ENCODE results near the gene SDK2. TPM values are rescaled to one million over a fixed set of nuclear protein-coding genes. Genes with fewer than 3 reads are reported as not detected.

Gene SDK2
- polyA plus RNA-seq, 1 of the 3 experiments (the other 2 are of a cell fraction), result 0.02 TPM

DNA sequence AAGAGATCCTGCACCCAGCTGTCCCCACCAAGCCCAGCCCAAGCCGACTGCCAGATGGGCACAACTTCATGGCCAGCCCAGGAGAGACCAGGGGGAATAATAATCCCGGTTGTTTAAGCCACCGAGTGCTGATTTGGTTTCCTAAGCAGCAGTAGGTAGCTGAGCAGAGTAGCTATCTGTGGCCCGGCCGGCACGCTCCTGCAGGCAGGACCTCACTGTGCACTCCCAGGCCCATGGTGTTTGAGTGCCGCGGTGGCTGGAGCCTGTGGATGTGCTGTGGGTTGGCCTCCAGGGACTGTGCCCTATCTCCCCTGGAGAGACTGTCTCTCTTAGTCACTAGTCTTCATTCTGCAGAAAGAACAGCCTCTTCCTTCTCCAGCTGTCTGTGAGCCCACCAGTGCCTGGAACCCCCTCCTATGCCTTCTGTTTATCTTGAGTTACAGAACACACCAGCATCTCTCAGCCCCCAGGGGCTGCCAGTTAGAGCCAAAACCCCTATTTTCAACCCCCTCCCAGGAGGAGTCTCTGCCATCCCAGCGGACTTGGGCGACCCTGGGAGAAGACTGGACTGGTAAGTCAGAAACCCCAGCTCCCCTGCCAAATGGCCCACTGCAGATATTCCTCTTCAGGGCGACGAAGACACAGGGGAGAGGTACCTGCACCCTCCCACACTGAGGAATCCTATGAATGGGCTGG is 152.0 kb downstream of the SDK2 start:
- Histone ChIP-seq H3K4me2 (no peak overlapping the region), H3K4me3 (ENCODE audit: low read depth in 2 of 2, low read length in 1 of 2) (no peak overlapping the region; a peak in 1 of 4 replicates), H3F3A (replicated peaks; ENCODE audit: insufficient read depth) (no peaks in the 10 kb centered on the region), H3K27ac (ENCODE audit: low read depth in 2 of 2, low read length in 1 of 2) (peak overlapping the region in 1 of 2 experiments; percentile 92; a peak in 2 of 4 replicates), H3K9ac (no peak overlapping the region), H4K20me1 (ENCODE audit: insufficient read depth) (no peaks in the 10 kb centered on the region), H3K4me1 (ENCODE audit: control insufficient read depth in 1 of 2, insufficient read depth in 2 of 2, low read depth in 1 of 2, low read length in 1 of 2) (peaks cover 0 to 57% of the 10 kb centered on the region in 2 experiments; a peak in 2 of 4 replicates), H2AFZ (ENCODE audit: low read depth) (no peak overlapping the region), H3K27me3 (ENCODE audit: insufficient read depth) (no peaks in the 10 kb centered on the region), H3K36me3 (replicated peaks in 1 of 2; ENCODE audit: control insufficient read depth in 1 of 2, insufficient read depth in 2 of 2, low read length in 1 of 2) (no peaks in the 10 kb centered on the region), H3K9me2 (no peaks in the 10 kb centered on the region), H3K79me2 (ENCODE audit: insufficient read depth) (no peaks in the 10 kb centered on the region), H3K9me3 (no peaks in the 10 kb centered on the region)
- ChIA-PET POLR2A (interaction anchor here (0.6 to 2.8 kb wide), 2 partner anchors 18 to 42 kb away, joined by 3 to 8 read pairs; no protein-coding TSS in a partner anchor), CTCF (interaction anchor here (0.8 to 7.3 kb wide), 11 partner anchors 9 to 707 kb away, joined by 3 to 46 read pairs (median 4); no protein-coding TSS in a partner anchor)
- 24% methylated on average over 6 of the region's 12 CpGs for WGBS (ENCODE audit: low lambda C conversion rate)
- DNase-seq, result no peak
- no peak for TF ChIP-seq MEF2A (IDR thresholded peaks at IDR 0.05; ENCODE audit: borderline replicate concordance, low read depth)

GRCh38 chr17:73491648-73492047 is 152.6 kb downstream of the SDK2 start:
- no peaks in the 10 kb centered on the region for H4K20me1 ChIP-seq (ENCODE audit: insufficient read depth)
- H3K36me3 ChIP-seq (replicated peaks in 1 of 2; ENCODE audit: control insufficient read depth in 1 of 2, insufficient read depth in 2 of 2, low read length in 1 of 2), result no peaks in the 10 kb centered on the region
- CTCF ChIA-PET, result interaction anchor here (0.8 to 7.3 kb wide), 11 partner anchors 8 to 708 kb away, joined by 3 to 46 read pairs (median 4); no protein-coding TSS in a partner anchor
- POLR2A ChIA-PET, result interaction anchor here (0.6 to 2.8 kb wide), 2 partner anchors 17 to 109 kb away, joined by 3 to 8 read pairs; no protein-coding TSS in a partner anchor
- H3K9me2 ChIP-seq, result no peaks in the 10 kb centered on the region
- H3F3A ChIP-seq (replicated peaks; ENCODE audit: insufficient read depth), result no peaks in the 10 kb centered on the region
- peak; percentile 21 for DNase-seq
- no peak overlapping the region for H3K9ac ChIP-seq
- no peaks in the 10 kb centered on the region for H3K27me3 ChIP-seq (ENCODE audit: insufficient read depth)
- no peaks in the 10 kb centered on the region for H3K79me2 ChIP-seq (ENCODE audit: insufficient read depth)
- H3K27ac ChIP-seq (ENCODE audit: low read depth in 2 of 2, low read length in 1 of 2), result peak overlapping the region in 1 of 2 experiments; percentile 92; a peak in 2 of 4 replicates
- H2AFZ ChIP-seq (ENCODE audit: low read depth), result no peak overlapping the region
- H3K4me3 ChIP-seq (ENCODE audit: low read depth in 2 of 2, low read length in 1 of 2), result no peak overlapping the region
- TF ChIP-seq RFX5 (IDR thresholded peaks at IDR 0.05; ENCODE audit: low read length), result no peak
- TF ChIP-seq TEAD4 (IDR thresholded peaks at IDR 0.05; ENCODE audit: borderline replicate concordance, insufficient read depth), result no peak
- no peak for TF ChIP-seq TAF1 (IDR thresholded peaks at IDR 0.05; ENCODE audit: borderline replicate concordance, low read depth, low read length)
- TF ChIP-seq ELF1 (IDR thresholded peaks at IDR 0.05), result no peak
- TF ChIP-seq SMC3 (IDR thresholded peaks at IDR 0.05; ENCODE audit: low read depth, low read length), result no peak
- TF ChIP-seq, protein P1, sequence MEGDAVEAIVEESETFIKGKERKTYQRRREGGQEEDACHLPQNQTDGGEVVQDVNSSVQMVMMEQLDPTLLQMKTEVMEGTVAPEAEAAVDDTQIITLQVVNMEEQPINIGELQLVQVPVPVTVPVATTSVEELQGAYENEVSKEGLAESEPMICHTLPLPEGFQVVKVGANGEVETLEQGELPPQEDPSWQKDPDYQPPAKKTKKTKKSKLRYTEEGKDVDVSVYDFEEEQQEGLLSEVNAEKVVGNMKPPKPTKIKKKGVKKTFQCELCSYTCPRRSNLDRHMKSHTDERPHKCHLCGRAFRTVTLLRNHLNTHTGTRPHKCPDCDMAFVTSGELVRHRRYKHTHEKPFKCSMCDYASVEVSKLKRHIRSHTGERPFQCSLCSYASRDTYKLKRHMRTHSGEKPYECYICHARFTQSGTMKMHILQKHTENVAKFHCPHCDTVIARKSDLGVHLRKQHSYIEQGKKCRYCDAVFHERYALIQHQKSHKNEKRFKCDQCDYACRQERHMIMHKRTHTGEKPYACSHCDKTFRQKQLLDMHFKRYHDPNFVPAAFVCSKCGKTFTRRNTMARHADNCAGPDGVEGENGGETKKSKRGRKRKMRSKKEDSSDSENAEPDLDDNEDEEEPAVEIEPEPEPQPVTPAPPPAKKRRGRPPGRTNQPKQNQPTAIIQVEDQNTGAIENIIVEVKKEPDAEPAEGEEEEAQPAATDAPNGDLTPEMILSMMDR (IDR thresholded peaks at IDR 0.05), result no peak
- TF ChIP-seq RAD21 (IDR thresholded peaks at IDR 0.05; ENCODE audit: low read length), result no peak
- no peak for TF ChIP-seq SIN3A (IDR thresholded peaks at IDR 0.05; ENCODE audit: borderline replicate concordance, low read depth, low read length)
- no peak overlapping the region for H3K4me2 ChIP-seq
- peaks cover 0 to 57% of the 10 kb centered on the region in 2 experiments; a peak in 2 of 4 replicates for H3K4me1 ChIP-seq (ENCODE audit: control insufficient read depth in 1 of 2, insufficient read depth in 2 of 2, low read depth in 1 of 2, low read length in 1 of 2)
- 59% methylated on average over 9 of the region's 9 CpGs for WGBS (ENCODE audit: low lambda C conversion rate)
- H3K9me3 ChIP-seq, result no peaks in the 10 kb centered on the region
